C4-2B (cell line): Measurements from ENCODE around the gene ERBB4.

ENCODE experiments used
- H3K27ac ChIP-seq: fragments of 450-650 bp; 2 replicates; pipeline ENCODE4 v1.5.1; 2017
- ZFX ChIP-seq: fragments of 450-650 bp; IDR thresholded peaks from 2 replicates; pipeline ENCODE4 v1.6.1; 2017
- TF ChIP-seq, protein P1 (sequence below): fragments of 450-650 bp; conservative IDR thresholded peaks from 2 replicates; pipeline ENCODE4 v1.5.1; 2017; ENCODE audit warnings: mild to moderate bottlenecking

The ERBB4 gene

DNA sequence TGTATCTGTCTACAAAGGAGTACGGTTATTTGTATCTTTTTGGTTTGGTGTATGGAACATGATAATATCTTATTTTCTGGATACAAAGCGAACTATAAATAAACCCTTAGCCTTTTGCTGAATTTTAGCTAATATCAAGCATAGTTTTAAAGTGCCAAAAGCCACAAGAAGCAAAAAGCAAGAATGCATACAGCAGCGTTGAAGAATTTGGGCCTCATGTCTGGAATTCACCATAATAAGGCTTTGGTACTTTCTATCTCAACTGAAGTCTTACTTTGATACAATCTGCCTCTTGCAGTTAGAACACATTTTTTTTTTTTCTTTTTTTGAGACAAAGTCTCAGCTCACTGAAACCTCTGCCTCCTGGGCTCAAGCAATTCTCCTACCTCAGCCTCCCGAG is 151.5 kb downstream of the ERBB4 start:
- H3K27ac ChIP-seq = no peak overlapping the region
- TF ChIP-seq, protein P1, sequence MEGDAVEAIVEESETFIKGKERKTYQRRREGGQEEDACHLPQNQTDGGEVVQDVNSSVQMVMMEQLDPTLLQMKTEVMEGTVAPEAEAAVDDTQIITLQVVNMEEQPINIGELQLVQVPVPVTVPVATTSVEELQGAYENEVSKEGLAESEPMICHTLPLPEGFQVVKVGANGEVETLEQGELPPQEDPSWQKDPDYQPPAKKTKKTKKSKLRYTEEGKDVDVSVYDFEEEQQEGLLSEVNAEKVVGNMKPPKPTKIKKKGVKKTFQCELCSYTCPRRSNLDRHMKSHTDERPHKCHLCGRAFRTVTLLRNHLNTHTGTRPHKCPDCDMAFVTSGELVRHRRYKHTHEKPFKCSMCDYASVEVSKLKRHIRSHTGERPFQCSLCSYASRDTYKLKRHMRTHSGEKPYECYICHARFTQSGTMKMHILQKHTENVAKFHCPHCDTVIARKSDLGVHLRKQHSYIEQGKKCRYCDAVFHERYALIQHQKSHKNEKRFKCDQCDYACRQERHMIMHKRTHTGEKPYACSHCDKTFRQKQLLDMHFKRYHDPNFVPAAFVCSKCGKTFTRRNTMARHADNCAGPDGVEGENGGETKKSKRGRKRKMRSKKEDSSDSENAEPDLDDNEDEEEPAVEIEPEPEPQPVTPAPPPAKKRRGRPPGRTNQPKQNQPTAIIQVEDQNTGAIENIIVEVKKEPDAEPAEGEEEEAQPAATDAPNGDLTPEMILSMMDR = no peak
- no peak for TF ChIP-seq ZFX

GRCh38 chr2:212385241-212385640 is 153.4 kb downstream of the ERBB4 start:
- TF ChIP-seq ZFX = no peak
- TF ChIP-seq, protein P1 = no peak
- H3K27ac ChIP-seq = no peak overlapping the region

DNA sequence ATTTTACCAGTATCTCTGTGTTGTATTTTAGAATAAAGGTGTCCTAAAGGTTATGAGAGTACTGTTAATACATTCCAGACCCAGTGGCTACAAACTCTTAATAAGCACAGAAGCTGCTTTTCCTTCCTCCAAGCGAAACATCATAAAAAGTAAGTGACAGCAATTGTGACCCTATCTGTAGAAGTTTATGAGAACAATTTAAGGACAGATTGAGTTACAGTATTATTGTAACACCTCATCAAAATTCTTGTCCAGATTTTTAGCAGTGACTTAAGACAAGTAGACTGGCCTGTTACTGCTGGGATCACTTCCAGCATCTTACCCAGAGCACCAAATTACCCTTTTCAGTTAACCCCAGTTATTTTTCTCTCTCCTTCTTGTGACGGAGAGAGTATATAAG is 154.6 kb downstream of the ERBB4 start:
- no peak overlapping the region for H3K27ac ChIP-seq
- TF ChIP-seq ZFX = no peak
- TF ChIP-seq, protein P1 = no peak

GRCh38 chr2:212381428-212382102 is 157.0 kb downstream of the ERBB4 start:
- H3K27ac ChIP-seq = no peak overlapping the region
- TF ChIP-seq ZFX = no peak
- TF ChIP-seq, protein P1 = no peak

DNA sequence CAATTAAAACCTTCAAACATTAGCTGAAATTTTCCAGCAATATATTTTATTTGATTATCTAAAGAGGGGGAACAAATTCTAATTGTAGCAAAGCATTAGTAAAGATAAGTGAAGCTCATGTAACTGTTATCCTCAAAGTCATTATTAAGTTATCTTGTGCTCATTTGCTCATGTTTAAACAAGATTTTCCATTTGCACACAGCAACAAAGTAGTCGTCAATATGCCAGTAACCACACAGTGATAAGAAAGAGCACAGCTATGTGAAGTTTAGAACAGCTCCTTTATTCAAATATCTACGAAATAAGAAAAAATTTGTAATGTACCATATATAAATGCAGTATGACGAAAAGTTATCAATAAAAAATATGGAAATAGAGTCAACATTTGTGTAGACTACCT is 159.5 kb downstream of the ERBB4 start:
- H3K27ac ChIP-seq = no peak overlapping the region

GRCh38 chr2:212367431-212367830 is 171.2 kb downstream of the ERBB4 start:
- no peak for TF ChIP-seq ZFX
- TF ChIP-seq, protein P1 = no peak
- H3K27ac ChIP-seq = no peak overlapping the region

More for the DNA sequence above, 159.5 kb downstream of the ERBB4 start:
- no peak for TF ChIP-seq ZFX
- TF ChIP-seq, protein P1 = no peak

DNA sequence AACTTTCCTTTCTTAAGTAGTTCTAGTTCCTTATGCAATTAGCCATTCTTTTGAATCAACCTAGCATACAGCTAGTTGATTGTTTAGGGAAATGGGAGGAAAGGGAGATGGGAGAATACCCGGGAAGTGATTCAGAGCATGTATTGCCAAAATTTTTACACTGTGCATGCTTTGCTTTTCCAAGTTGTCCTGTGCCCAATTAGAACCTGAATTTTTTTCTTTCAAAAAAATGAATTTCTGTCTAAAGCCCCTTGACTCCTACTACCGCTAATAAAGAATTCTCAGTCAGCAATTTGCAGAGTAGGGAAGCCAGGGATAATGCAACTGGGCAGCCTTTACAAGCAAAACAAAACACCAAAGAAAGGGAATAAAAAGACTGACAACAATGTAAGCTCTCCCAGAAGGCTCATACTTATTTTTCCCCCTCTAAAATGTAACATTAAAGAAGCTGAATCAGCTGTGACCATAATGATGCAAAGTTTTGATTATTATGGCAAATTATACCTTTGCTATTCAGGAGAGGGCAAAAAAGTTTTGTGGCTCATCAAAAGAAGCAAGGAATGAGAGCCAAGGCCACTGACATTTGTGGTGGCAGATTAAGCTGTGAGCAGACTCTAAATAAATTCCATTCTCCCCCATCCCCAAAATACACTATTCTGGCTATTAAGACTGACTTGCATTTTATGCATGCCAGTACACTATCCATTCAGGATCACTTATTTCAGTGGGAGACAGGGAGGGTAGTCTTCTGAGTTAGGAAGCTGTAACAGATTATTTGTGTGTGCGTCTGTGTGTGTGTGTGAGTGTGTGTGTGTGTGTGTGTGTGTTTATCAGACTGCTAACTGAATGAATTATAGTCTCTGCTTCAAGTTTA is 174.3 kb downstream of the ERBB4 start:
- TF ChIP-seq ZFX = no peak
- TF ChIP-seq, protein P1 = no peak
- no peak overlapping the region for H3K27ac ChIP-seq
